K562 (cell line): ENCODE results near the gene PRKAR1B. TPM values are rescaled to one million over a fixed set of nuclear protein-coding genes. Genes with fewer than 3 reads are reported as not detected.

Experiments
- ATAC-seq: fragments of 200-7000 bp; cut with Tn5 transposase; 3 replicates; pipeline ENCODE4 v1.9.1; 2020; ENCODE audit warnings: moderate library complexity
- BruUV-seq: library from RNA; stranded (reverse); fragments of 400-500 nt; replicated peaks from 2 replicates; lab custom pipeline; 2021; lab: Mats Ljungman, UMichigan
- CTCF ChIA-PET: fragments of 300-600 bp; formaldehyde crosslinking; extraction: SDS; loops from one replicate; lab custom pipeline; 2021; ENCODE audit warnings: low intra/inter-chr PET ratio; lab: Yijun Ruan, JAX
- POLR2A ChIA-PET: fragments of 300-600, 350-650 bp; sonication (Branson Sonifier 250); formaldehyde crosslinking; extraction: SDS; loops from one replicate; lab custom pipeline; 2021; ENCODE audit warnings: antibody characterized with exemption, inconsistent platforms; lab: Yijun Ruan, JAX
- DNase-seq, 4 experiments: peaks; one replicate each; pipeline versions ENCODE4 v3.0.0 to v3.0.0-alpha.2; 2011 to 2018; ENCODE audit warnings: low spot score in 3 of 4, mixed read lengths in 3 of 4; ENCODE audit errors: extremely low read depth in 1 of 4
- FAIRE-seq: peaks from 2 replicates; lab custom pipeline; 2011; peaks lifted over from hg19 to GRCh38; lab: Jason Lieb, UNC
- H2AFZ ChIP-seq: 2 replicates; pipeline ENCODE4 v1.6.0; 2011; ENCODE audit warnings: low read depth, low read length, control low read depth, inconsistent platforms
- H3K27ac ChIP-seq: fragments of 200-600 bp; 3 replicates; pipeline ENCODE4 v1.8.0; 2011; ENCODE audit warnings: low read depth, mild to moderate bottlenecking, control low read depth, inconsistent platforms, low read length, moderate library complexity, mixed read lengths; ENCODE audit errors: extremely low read depth
- H3K27me3 ChIP-seq, 2 experiments: fragments of 300-600 bp in 1 of 2; 2 replicates in 1 of 2; 3 replicates in 1 of 2; pipeline versions ENCODE4 v1.6.0 to v1.8.0; 2011; ENCODE audit warnings: inconsistent platforms in 2 of 2, low read length in 2 of 2, mild to moderate bottlenecking in 1 of 2, mixed read lengths in 1 of 2, moderate library complexity in 1 of 2; ENCODE audit not compliant: control insufficient read depth in 2 of 2, insufficient read depth in 2 of 2
- H3K36me3 ChIP-seq: fragments of 300-600 bp; 3 replicates; pipeline ENCODE4 v1.8.0; 2011; ENCODE audit warnings: mild to moderate bottlenecking, low read length, inconsistent platforms; ENCODE audit not compliant: control insufficient read depth, insufficient read depth
- H3K4me1 ChIP-seq, 2 experiments: fragments of 200-600 bp in 1 of 2; replicated peaks in 1 of 2; 2 replicates in 1 of 2; 3 replicates in 1 of 2; pipeline versions ENCODE4 v1.5.1 to v1.8.0; 2011; ENCODE audit warnings: inconsistent platforms in 2 of 2, low read length in 2 of 2, mild to moderate bottlenecking in 1 of 2, mixed read lengths in 1 of 2, moderate library complexity in 1 of 2; ENCODE audit not compliant: control insufficient read depth in 2 of 2, insufficient read depth in 2 of 2
- H3K4me2 ChIP-seq: 2 replicates; pipeline ENCODE4 v1.6.1; 2011; ENCODE audit warnings: low read length, control low read depth, inconsistent platforms, mixed read lengths; ENCODE audit not compliant: insufficient read depth
- H3K4me3 ChIP-seq: fragments of 200-600 bp; sonication (generic), shearing (Covaris generic); 2 replicates; pipeline ENCODE4 v1.5.1; 2016; ENCODE audit warnings: control low read depth, inconsistent platforms
- H3K79me2 ChIP-seq: fragments of 200-600 bp; 3 replicates; pipeline ENCODE4 v1.8.0; 2011; ENCODE audit warnings: low read length, inconsistent platforms; ENCODE audit not compliant: control insufficient read depth, insufficient read depth
- H3K9ac ChIP-seq, 2 experiments: 2 replicates each; pipeline versions ENCODE4 v1.6.0 to v1.6.1; 2011; ENCODE audit warnings: low read depth in 2 of 2, low read length in 2 of 2, control low read depth in 1 of 2, inconsistent platforms in 1 of 2, mild to moderate bottlenecking in 1 of 2, mixed read lengths in 1 of 2; ENCODE audit not compliant: insufficient read depth in 1 of 2
- H3K9me1 ChIP-seq: one replicate; pipeline ENCODE4 v1.6.0; 2011; ENCODE audit warnings: inconsistent platforms, mild to moderate bottlenecking, low read length, moderate library complexity; ENCODE audit not compliant: control insufficient read depth, insufficient read depth
- H3K9me3 ChIP-seq: replicated peaks from 2 replicates; pipeline ENCODE4 v1.5.1; 2011; ENCODE audit warnings: low read depth, low read length, inconsistent platforms; ENCODE audit not compliant: control insufficient read depth, insufficient read depth
- H4K20me1 ChIP-seq: replicated peaks from 2 replicates; pipeline ENCODE4 v1.6.1; 2011; ENCODE audit warnings: low read length, inconsistent platforms, mixed read lengths; ENCODE audit not compliant: control insufficient read depth, insufficient read depth
- ATF4 ChIP-seq: fragments of 450-650 bp; formaldehyde crosslinking; IDR thresholded peaks from 2 replicates; pipeline ENCODE4 v1.4.0; 2022; ENCODE audit warnings: mild to moderate bottlenecking, moderate library complexity
- CAMTA2 ChIP-seq: fragments of 250-450 bp; sonication (Bioruptor Pico); conservative IDR thresholded peaks from 2 replicates; pipeline ENCODE4 v1.5.1; 2022
- CREM ChIP-seq: IDR thresholded peaks from 2 replicates; pipeline ENCODE4 v1.6.1; 2014; ENCODE audit warnings: antibody characterized with exemption, low read depth
- FOSL1 ChIP-seq: fragments of 200-800 bp; sonication (Bioruptor generic); conservative IDR thresholded peaks from 2 replicates; pipeline ENCODE4 v1.6.1; 2016; ENCODE audit warnings: missing genetic modification characterization, missing compliant biosample characterization
- GATA2 ChIP-seq: sonication (generic); formaldehyde crosslinking; IDR thresholded peaks from 2 replicates; pipeline ENCODE4 v1.4.0; 2020; ENCODE audit warnings: mild to moderate bottlenecking, missing genetic modification reagents
- GTF2A2 ChIP-seq: IDR thresholded peaks from 2 replicates; pipeline ENCODE4 v1.6.1; 2016; ENCODE audit warnings: mild to moderate bottlenecking, missing genetic modification characterization, missing compliant biosample characterization
- HNRNPK ChIP-seq: fragments of 200-400 bp; formaldehyde crosslinking; IDR thresholded peaks from one replicate; pipeline ENCODE4 v1.6.1; 2018; ENCODE audit warnings: mild to moderate bottlenecking, low read depth, low read length; ENCODE audit not compliant: poor library complexity, severe bottlenecking
- IFI16 ChIP-seq: fragments of 250-450 bp; sonication (Bioruptor Pico); IDR thresholded peaks from 2 replicates; pipeline ENCODE4 v2.1.2; 2022; ENCODE audit warnings: mild to moderate bottlenecking, inconsistent platforms
- PCBP2 ChIP-seq: fragments of 200-400 bp; formaldehyde crosslinking; IDR thresholded peaks from 2 replicates; pipeline ENCODE4 v1.6.1; 2018; ENCODE audit warnings: low read length, low read depth, mild to moderate bottlenecking, moderate library complexity; ENCODE audit not compliant: poor library complexity, severe bottlenecking
- RBM22 ChIP-seq: fragments of 200-400 bp; formaldehyde crosslinking; IDR thresholded peaks from 2 replicates; pipeline ENCODE4 v1.6.1; 2018; ENCODE audit warnings: low read length, low read depth; ENCODE audit not compliant: poor library complexity, severe bottlenecking
- SAP30 ChIP-seq: fragments of 200-600 bp; sonication (generic); IDR thresholded peaks from 2 replicates; pipeline ENCODE4 v1.6.1; 2012; ENCODE audit warnings: borderline replicate concordance, low read depth, mild to moderate bottlenecking, moderate library complexity, low read length, control low read depth, inconsistent platforms; ENCODE audit not compliant: insufficient read depth, poor library complexity, severe bottlenecking
- SIX5 ChIP-seq, 2 experiments: IDR thresholded peaks; 2 replicates each; pipeline ENCODE4 v1.6.1; 2011; ENCODE audit warnings: low read length in 2 of 2, borderline replicate concordance in 1 of 2, low read depth in 1 of 2, mild to moderate bottlenecking in 1 of 2, moderate library complexity in 1 of 2; ENCODE audit not compliant: insufficient read depth in 1 of 2
- TGIF2 ChIP-seq: sonication (generic); formaldehyde crosslinking; IDR thresholded peaks from 2 replicates; pipeline ENCODE4 v1.8.1; 2022; ENCODE audit warnings: mild to moderate bottlenecking, missing genetic modification reagents, moderate library complexity
- ZNF143 ChIP-seq: sonication (generic); formaldehyde crosslinking; IDR thresholded peaks from 2 replicates; pipeline ENCODE4 v1.9.0; 2022; ENCODE audit warnings: mild to moderate bottlenecking, missing genetic modification reagents
- ZNF444 ChIP-seq: fragments of 250-450 bp; sonication (Bioruptor Pico); IDR thresholded peaks from 2 replicates; pipeline ENCODE4 v1.4.0; 2020; ENCODE audit warnings: mild to moderate bottlenecking, moderate library complexity
- ZNF644 ChIP-seq: fragments of 200-800 bp; sonication (Bioruptor generic); IDR thresholded peaks from 2 replicates; pipeline ENCODE4 v1.6.1; 2016; ENCODE audit warnings: low read depth, missing genetic modification characterization, missing compliant biosample characterization
- WGBS: fragments of 100-300 bp; shearing (Covaris generic); methylation state at CpG from one replicate; pipeline ENCODE4 v1.1.6; 2016; ENCODE audit warnings: low coverage, mixed read lengths; ENCODE audit not compliant: insufficient coverage; ENCODE audit errors: missing lambda C conversion rate; 5-methylcytosine and 5-hydroxymethylcytosine counted together
- in situ Hi-C: fragments of 300-500 bp; cut with MboI; formaldehyde crosslinking; loops from 4 replicates; pipeline ENCODE4 v1.15.0; 2018; ENCODE audit warnings: inconsistent platforms, mixed read lengths
- intact Hi-C: fragments of 100-400 bp; cut with micrococcal nuclease; formaldehyde crosslinking; loops from 2 replicates; pipeline ENCODE4 v1.14.2; 2022
- polyA plus RNA-seq, 8 experiments: library from polyadenylated mRNA; depleted of rRNA in 4 of 8; stranded (reverse) in 5 of 8; unstranded in 3 of 8; fragments of >200 nt; fragmentation: Nextera tagmentation in 2 of 8; fragmentation: Illumina TruSeq in 1 of 8; extraction: Ambion mirVana in 2 of 8; extraction: Trizol in 1 of 8; gene quantifications; 2 replicates each; pipeline versions ENCODE4 v1.2.1 to v1.2.3, GENCODE V29; 2011 to 2014; ENCODE audit warnings: inconsistent platforms in 1 of 8, missing spikeins in 1 of 8
- total RNA-seq, 7 experiments: library from RNA; depleted of rRNA in 6 of 7; stranded (reverse); fragments of >200 nt in 6 of 7; fragmentation: Illumina TruSeq in 2 of 7; extraction: Trizol in 2 of 7; gene quantifications; 2 replicates each; pipeline versions ENCODE4 v1.2.1 to v1.2.3, GENCODE V29; 2011 to 2021; ENCODE audit warnings: low replicate concordance in 1 of 7
- TF ChIP-seq, protein P1 (sequence below): fragments of 250-450 bp; sonication (Bioruptor Pico); IDR thresholded peaks from 2 replicates; pipeline ENCODE4 v1.4.0; 2020; ENCODE audit warnings: mild to moderate bottlenecking

PRKAR1B gene
- total and polyA plus RNA-seq, 9 of the 15 experiments (the other 6 are each of a cell fraction or from before 2014, with no cell fraction given), result 0.99 to 30.5 (median 12.7) TPM

- no peak for DNase-seq
- no peak for ATAC-seq
- in situ Hi-C loops, result no loop called here
- ChIA-PET CTCF (no interaction called here), POLR2A (interaction anchor here (0.8 to 0.9 kb wide), 2 partner anchors 16 to 20 kb away, joined by 4 to 6 read pairs; no protein-coding TSS in a partner anchor)
- Histone ChIP-seq H3K4me3 (no peak overlapping the region), H3K4me2 (no peak overlapping the region), H3K79me2 (peaks cover 29% of the 10 kb centered on the region; the same call in 2 of the 3 replicates), H4K20me1 (no peaks in the 10 kb centered on the region), H3K27ac (peak overlapping the region; percentile 100; the same call in 1 of the 3 replicates), H3K9ac (peak overlapping the region in 1 of 2 experiments; percentile 73; a peak in 3 of 4 replicates), H2AFZ (no peak overlapping the region), H3K27me3 (no peaks in the 10 kb centered on the region), H3K36me3 (peaks cover 15% of the 10 kb centered on the region), H3K9me1 (peaks cover 5% of the 10 kb centered on the region), H3K4me1 (peaks cover 47 to 73% of the 10 kb centered on the region in 2 experiments), H3K9me3 (no peaks in the 10 kb centered on the region)
- WGBS, result 93% methylated on average over 9 of the region's 22 CpGs
- FAIRE-seq, result no peak
- no TSS peak for BruUV-seq
- intact Hi-C loops, result loop anchor here (5.0 to 10.0 kb wide), 2 partner anchors 79 to 136 kb away; no protein-coding TSS in a partner anchor
- TF ChIP-seq ZNF644 (tag) (no peak), TGIF2 (no peak), HNRNPK (no peak), ATF4 (CRISPR knock-in tag) (no peak), SIX5 (IDR thresholded peaks at IDR 0.05; ENCODE audit: borderline replicate concordance in 1 of 2, insufficient read depth in 1 of 2, low read depth in 1 of 2, low read length in 2 of 2) (no peak), CAMTA2 (no peak), GTF2A2 (tag) (no peak), IFI16 (CRISPR knock-in tag) (no peak), RBM22 (no peak), SAP30 (no peak), FOSL1 (tag) (no peak), PCBP2 (no peak), ZNF143 (CRISPR knock-in tag) (no peak), GATA2 (CRISPR knock-in tag) (no peak), ZNF444 (CRISPR knock-in tag) (no peak), CREM (no peak)
- TF ChIP-seq, protein P1, sequence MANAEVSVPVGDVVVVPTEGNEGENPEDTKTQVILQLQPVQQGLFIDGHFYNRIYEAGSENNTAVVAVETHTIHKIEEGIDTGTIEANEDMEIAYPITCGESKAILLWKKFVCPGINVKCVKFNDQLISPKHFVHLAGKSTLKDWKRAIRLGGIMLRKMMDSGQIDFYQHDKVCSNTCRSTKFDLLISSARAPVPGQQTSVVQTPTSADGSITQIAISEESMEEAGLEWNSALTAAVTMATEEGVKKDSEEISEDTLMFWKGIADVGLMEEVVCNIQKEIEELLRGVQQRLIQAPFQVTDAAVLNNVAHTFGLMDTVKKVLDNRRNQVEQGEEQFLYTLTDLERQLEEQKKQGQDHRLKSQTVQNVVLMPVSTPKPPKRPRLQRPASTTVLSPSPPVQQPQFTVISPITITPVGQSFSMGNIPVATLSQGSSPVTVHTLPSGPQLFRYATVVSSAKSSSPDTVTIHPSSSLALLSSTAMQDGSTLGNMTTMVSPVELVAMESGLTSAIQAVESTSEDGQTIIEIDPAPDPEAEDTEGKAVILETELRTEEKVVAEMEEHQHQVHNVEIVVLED (CRISPR knock-in tag), result no peak
Measured at GRCh38 chr7:601036-601594, 126.0 kb downstream of the PRKAR1B start.
